ENCODE data around the gene ARMC2.

DNA sequence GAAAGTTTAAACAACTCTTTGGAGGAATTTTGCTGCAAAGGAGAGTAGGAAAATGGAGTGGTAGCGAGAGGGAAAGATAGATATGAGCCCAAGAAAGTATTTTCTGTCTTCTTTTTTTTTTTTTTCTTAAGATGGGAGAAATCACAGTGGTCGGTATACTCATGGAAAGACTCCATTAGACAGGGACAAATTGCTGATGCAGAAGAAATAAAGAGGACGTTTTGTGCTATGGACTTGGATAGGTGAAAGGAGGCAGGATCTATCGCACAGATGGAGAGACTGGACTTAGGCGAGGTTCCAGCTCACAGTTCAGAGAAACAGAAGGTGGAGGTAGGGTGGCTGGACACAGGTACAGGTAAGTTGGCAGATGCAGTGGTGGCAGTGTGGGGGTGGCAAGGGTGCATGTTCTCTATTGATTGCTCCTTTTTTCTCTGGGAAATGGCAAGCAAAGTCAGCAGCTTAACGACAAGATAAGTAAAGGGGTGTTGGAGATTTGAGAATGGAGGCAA, 44.2 kb upstream of the ARMC2 start:
- TF ChIP-seq, protein P1, sequence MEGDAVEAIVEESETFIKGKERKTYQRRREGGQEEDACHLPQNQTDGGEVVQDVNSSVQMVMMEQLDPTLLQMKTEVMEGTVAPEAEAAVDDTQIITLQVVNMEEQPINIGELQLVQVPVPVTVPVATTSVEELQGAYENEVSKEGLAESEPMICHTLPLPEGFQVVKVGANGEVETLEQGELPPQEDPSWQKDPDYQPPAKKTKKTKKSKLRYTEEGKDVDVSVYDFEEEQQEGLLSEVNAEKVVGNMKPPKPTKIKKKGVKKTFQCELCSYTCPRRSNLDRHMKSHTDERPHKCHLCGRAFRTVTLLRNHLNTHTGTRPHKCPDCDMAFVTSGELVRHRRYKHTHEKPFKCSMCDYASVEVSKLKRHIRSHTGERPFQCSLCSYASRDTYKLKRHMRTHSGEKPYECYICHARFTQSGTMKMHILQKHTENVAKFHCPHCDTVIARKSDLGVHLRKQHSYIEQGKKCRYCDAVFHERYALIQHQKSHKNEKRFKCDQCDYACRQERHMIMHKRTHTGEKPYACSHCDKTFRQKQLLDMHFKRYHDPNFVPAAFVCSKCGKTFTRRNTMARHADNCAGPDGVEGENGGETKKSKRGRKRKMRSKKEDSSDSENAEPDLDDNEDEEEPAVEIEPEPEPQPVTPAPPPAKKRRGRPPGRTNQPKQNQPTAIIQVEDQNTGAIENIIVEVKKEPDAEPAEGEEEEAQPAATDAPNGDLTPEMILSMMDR (IDR thresholded peaks at IDR 0.05), result no peak
- TF ChIP-seq EZH2 (IDR thresholded peaks at IDR 0.05), result no peak
